UCSD-AML1 (cell line): Measurements from ENCODE around the gene TMC3.

Experiments used
- DNase-seq: peaks from one replicate; lab custom pipeline; 2025; ENCODE audit not compliant: unreplicated experiment; lab: John Stamatoyannopoulos, UW

The TMC3 gene

DNA sequence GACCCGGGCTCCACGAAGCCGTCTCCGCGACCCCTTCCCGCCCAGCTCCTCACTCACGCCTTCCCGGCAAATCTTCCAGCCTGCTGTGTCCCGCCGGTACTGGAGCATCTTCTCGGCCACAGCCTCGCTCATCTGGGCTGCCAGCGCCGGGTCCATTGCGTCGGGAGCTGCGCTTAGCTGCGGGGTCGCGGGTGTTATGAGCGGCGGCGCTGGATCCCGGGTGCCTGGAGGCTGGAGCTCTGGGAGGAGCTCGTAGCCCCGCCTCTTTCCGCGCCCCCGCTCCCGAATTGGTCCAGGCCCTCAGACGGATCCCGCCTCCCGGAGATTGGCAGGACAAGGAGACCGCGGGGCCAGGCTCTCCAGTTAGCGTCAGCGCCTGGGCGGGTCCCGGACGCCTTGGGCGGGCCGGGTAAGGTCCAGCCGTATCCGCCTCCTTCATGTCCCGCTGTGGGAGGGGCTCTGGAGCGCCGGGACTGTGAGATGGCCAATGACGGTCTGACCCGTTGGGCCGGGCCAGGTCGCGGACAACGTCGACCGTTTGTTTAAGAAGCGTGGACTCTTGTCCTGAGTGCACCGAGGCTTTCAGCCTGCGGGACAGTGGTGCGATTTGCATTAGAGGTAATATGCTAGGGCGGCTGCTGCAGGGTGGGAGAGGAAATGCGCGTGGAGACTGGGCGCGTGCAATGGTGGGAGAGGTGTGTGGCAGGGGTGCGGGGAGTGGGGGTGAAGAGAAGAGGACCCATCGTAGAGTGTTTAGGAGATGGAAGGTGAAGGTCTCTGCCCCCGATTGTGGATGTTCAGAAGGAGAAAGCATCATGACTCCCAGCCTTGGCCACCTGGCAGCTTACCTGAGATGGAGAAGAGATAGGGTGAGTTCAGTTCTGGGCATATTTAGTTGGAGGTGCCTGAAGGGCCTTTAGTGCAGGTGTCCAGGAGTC is 49.8 kb downstream of the TMC3 start, which contains the start of gene STARD5:
Gene STARD5, minus strand, starts transcription at position 198 of the 938 bp plus-strand sequence. Its CDS starts 42 bp downstream, at position 156.
- peak; percentile 98 for DNase-seq

DNA sequence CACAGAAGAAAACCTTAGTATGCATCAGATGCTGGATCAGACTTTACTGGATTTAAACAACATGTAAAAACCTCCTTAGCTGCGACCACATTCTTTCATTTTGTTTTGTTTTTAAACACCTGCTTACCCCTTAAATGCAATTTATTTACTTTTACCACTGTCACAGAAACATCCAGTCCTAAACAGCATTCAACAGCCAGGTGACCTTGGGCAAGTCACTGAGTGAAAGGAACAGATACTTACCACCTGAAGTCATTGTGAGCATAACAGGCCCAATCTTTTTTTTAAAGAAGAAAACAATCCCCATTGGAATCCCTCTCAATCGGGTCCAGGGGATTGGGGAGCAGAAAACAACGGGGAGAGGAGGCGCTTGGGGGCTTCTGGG is 50.5 kb downstream of the TMC3 start:
- DNase-seq = no peak

DNA sequence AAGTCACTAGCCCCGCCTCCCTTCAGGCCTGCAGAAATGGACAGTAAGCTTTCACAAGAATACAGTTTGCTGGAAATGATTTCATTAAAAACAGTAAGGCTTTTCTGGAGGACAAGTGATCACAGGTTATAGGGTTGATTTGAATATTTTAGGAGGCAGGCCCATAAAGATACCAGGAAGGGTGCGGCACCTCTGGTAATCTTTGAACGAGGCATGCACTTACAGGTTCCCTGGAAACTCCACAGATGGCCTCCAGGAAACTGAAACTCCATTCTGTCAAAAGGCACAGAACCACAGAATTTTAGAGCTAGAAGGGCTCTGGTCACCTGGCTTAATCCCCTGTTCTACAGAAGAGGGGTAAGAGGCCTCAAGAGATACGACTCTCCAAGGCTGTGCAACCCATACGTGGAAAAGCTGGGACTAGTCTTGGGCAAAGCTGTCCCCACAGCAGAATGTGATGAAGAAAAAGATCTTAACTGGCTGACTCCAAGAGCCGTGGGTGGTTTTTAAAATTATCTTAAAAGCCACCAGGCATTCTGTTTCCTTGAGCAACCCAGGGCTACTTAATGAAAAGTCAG is 51.2 kb downstream of the TMC3 start:
- no peak for DNase-seq

DNA sequence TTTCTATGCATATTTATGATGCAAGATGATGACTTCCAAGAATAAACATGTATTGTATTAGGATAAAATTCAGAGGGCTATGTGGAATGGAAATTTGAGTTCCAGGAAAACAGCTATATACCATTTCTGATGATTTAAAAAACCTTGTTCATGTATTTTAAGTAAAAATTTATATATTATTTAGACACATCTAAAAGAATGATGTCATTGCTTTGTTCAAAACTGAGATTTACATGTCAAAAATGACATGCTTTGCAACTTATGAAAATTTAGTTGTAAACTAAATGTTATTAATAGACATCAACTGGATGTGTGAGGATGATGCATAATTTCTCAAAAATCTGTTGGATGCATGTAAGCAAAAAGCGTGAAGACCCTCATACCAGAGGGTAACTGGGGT is 52.3 kb downstream of the TMC3 start:
- no peak for DNase-seq

DNA sequence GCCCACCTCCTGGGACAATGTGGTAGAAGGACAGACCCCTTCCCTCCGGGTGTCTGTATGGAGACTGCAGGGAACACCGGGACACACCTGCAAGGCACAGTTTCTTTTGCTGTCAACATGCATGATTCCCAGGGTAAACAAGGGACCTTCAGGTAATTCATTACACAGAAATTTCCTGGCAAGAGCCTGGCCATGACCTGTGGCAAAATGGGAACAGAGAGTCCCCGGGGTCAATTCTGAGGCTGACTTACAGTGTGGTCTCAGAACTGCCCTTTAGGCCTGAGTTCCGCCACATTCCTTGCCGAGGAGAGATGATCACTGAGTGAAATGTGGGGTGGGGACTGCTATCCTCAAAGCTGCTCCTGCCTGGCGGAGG is 56.4 kb downstream of the TMC3 start:
- DNase-seq = no peak

DNA sequence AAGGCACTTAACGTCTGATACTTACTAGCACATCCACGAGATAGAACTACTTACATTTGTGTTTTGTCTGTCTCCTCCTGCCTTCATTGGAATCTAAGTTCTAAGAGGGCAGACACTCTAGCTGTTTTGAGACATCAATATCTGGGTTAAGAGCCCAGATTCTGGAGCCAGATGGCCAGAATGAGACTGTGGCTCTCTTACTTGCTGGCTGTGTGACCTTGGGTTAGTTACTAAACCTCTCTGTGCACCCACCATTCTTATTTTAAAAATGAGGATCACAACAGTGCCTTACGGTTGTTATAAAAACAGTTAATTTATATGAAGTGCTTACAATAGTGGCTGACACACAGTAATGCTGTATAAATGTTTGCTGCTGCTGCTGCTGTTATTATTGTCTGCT is 57.7 kb downstream of the TMC3 start:
- DNase-seq = no peak

DNA sequence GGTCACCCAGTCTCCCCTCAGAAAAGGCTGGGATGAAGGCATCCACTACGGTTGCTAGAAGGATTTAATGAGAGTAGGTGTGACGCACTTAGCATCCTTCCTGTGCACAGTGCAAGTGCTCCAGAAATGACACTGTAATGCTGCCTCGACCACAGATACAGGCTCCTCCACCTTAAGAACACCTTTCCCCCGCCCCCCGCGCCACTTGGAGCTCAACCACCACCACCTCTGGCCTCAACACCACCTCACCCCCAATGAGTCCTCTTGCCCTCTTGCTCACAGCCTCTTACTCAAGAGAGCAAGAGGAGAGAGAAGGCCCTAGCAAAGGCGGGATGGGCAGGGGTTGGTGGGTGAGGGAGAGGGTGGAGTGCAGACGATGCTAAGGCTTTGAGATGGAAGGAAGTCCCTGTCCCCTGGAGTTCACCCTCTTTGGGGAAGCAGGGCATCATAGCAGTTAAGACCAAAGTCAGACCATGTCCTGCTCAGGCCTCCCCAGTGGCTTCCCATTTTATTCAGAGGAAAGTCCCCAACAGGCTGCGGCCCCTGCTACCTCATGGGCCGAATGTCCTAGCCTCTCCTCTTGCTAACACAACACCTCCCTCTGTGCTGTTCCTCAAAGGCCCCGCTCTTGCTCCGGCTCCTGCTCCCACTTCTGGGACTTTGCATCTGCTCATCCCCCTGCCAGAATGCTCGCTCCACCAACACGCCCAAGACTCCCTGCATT is 58.4 kb downstream of the TMC3 start:
- DNase-seq = no peak

DNA sequence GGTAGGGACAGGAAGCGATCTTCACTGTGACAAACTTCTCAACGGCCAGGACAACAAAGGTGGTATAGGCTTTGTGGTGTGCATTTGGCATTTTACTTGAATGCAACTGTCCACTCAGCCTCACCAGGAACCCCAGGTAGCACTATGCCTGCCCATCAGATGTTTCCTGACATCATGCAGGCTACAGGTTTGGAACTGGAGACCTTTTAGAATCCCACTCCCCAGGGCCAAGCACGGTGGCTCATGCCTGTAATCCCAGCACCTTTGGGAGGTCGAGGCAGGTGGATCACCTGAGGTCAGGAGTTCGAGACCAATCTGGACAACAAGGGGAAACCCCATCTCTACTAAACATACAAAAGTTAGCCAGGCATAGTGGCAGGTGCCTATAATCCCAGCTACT is 59.6 kb downstream of the TMC3 start:
- DNase-seq = no peak

DNA sequence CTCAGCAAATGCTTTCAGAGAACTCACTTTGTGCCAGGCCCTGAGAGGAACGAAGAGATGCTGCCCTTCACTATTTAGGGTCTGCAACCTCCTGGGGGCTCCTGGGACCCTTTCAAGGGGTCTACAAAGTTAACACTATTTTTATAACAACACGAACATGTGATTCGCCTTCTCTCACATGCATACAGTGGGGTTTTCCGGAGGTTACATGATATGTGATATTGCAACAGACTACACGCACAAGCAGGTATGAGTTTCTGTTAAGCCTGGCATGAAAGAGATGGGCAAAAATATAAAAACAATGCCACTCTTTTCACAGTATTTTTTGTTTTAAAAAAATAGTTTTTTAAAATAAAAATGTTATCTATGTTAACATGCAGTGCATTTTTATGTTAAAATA is 60.3 kb downstream of the TMC3 start:
- DNase-seq = no peak

DNA sequence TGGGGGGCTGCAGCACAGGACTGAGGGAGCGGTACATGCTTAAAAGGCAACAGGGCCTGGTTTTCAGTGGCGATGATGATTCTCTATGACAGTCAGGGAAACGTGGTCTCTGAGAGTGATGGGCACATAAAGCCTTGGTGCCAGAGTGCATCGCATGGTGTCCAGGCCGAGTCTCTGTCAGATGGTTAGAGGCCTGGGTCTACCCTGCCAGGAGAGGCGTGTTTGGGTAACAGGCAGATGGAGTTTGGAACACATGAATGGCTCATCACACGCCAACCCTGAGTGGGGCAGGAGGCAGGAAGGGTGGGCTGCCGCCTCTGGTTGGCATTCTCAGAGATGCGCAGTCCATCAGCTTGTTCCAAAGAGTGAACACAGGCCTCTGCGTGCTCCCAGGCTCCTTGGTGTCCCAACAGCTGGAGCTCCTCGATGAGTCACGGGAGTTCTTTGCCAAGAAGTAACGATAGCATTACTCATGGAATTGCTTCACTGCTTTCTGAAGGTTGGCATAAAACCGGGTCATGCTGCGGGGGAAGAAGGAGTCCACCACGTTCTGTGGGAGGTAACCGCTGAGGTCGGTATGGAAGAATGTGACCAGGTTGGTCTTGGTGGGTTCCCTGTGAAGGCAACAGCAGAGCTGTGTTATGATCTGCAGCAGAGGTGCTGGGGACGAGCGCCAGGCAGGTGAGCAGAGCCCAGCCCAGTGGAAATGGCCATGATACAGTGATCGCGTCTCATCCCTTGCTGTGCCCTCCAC is 61.0 kb downstream of the TMC3 start:
- no peak for DNase-seq

DNA sequence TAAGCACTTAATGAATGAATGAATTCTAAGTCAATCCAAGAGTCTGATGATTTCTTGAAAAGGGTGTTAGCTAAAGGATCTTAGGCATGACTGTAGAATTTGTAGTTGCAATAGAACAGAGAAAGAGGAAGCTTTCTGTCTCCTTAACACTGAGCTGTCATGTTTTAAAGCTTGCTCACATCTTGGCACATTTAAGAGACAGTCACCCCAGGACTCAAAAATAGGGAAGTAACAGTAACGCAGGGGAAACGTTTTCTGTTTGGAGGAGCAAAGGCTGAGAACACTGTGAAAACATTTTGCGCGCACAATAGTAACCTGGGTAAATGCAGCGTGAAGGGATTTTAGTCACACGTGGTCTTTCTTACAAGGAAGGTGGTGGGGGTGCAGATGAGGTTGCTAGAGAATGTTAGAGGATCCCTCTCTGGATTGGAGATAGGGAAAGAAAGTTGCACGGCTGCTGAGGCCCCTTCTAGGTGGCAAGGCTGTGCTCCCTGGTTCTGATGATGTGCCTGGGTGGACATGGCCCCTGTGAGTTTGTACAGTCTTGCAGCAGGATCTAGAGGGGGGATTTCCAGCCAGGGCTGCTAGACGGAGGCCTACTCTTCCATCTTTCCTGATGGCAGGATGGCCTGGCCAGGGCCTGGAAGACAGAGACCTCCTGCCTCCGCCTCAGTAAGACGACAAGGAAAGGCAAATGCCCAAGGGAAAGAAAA is 62.1 kb downstream of the TMC3 start:
- DNase-seq = no peak

DNA sequence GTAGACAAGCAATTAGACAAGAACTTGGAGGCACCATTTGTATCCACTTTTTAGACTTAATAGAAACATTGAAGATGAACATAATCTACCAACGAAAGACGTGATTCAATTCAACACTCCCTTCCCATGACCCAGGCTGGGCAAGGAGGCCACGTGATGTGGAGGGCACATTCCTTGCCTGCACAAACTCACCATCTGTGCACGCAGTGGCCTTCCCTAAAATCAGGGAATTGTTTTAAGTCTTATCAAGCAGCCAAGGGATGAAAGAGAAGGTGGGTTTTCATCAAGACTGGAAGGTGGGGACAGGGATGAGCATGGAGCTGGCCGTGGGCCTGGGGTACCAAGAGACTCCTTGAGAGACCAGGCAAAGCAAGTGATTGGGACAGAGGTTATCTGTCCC is 63.5 kb downstream of the TMC3 start:
- no peak for DNase-seq

DNA sequence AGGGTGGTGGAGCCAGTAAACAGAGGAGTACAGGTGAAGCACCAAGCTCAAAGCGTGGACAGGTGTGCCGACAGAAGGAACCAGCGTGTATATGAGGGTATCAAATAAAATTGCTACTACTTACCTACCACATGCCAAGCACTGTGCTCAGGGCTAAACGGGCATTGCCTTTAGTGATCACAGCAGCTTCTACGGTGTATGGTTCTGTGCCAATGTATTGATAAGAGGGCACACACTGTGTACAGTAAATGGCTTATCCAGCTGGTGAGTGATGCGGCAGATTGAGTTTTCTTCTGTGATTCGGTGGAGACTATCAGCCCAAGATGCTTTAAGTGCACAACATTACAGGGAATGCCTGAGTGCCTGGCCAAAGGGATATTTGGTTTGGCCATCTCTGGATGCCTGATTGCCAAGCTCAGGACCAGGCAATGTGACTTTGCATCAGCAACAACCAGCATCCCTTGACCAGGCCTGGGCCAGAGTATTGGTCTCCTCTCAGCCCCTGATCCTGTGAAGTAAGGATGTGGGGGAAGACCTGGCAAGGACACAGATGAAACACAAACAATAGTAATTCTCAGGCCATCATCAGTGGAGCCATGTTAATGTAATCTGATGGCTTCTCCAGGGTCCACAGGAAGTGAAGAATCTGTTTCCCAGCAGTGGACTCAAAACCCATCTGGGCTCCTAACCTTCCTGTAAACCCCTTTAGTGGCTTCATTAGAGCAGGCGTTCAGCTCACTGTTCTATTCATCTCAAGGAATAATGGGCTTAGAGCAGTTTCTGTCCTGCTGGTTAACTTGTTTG is 64.2 kb downstream of the TMC3 start:
- DNase-seq = no peak

DNA sequence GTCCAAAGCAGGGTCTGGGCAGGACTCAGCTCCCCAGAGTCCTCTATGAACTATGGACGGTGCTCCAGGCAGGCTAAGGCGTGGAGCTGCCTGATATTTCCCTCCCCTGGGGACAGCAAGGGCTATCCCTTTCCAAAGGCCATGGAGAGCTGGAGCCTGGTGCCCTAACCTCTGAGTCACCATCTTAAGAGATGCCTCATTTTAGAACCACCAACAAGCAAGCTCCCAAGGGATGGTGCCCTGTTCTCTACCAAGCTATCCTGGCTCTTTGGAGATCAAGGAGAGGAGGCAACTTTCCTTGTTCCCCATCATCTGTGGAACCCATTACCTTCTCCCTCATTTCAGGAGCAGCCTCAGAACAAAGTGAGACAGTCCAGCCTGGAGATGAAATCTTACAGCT is 65.8 kb downstream of the TMC3 start:
- no peak for DNase-seq

DNA sequence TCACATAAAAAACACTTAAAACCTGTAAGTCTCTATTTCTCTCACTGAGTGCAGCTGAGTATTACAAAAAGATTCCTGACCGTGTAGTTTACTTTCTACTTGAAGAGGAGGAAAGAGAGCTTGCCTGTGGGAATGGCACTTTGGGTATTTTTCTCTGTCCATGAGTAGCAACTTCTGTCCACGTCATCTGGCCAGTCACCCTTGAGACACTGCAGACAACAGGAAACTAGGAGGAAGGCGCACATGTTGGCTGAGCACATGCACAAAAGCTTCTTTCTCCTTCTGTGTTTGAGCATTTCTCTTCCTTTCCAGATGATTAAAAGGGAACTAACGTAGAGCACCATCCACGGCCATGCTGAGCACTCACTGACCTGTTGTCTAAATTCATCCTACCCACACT is 69.8 kb downstream of the TMC3 start:
- no peak for DNase-seq

DNA sequence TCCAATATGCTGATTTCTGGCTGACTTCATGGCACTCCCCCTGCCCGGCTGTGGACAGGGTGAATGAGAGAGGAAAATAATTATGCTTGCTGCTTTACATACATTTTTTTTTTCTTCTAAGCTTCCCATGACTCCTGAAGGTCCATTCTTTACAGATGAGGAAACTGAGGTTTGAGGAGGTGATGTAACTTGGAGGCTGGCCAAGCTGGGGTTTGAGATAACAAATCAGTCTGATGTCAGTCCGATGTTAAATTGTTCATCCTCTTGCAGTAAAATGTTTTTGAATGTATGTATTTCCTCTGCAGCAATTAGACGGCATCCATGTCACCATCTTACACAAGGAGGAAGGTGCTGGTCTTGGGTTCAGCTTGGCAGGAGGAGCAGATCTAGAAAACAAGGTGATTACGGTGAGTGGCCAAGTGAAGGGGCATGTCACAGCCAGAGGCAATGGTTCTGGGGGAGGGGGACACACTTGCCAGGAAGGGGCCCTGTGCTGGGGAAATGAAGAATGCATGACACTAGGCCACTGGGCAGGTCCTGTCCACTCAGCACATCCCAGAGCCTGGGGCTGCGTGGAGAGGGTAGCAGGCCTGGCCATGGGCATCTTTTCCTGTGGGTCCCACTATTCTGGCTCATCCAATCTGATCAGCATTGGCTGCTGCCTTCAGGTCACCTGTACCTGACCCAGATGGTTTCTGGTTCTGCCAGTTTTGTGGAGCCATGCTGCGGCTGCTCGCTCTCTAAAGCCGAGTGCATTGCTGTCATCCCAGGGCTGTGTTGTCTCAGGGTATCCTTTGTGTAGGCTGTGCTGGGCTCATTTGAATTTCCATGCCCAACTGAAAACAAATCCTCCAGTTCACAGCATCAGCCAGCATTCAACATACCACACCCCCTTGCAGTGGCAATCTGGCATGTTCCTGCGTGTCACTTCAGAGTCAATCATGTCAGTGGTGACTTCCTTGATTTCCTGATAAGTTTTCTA is 70.5 kb downstream of the TMC3 start:
- no peak for DNase-seq

DNA sequence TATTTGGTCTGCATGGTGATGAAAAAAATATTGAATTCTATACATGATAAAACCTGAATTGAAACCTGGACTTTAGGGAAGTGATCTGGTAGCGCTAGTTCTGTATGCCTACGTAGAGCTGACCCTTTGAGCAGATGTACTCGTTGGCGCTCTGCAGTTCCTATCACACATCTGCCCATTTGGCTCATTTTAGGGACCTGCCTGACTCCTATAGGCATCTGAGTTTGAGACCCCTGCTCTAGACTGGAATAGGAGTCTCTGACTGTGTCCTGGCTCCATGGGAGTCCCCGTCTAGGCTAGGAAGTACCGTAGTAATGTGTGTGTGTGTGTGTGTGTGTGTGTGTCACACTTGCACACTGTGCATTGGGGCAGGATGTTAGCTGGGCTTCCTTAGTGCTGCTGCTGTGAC is 71.3 kb downstream of the TMC3 start:
- no peak for DNase-seq

DNA sequence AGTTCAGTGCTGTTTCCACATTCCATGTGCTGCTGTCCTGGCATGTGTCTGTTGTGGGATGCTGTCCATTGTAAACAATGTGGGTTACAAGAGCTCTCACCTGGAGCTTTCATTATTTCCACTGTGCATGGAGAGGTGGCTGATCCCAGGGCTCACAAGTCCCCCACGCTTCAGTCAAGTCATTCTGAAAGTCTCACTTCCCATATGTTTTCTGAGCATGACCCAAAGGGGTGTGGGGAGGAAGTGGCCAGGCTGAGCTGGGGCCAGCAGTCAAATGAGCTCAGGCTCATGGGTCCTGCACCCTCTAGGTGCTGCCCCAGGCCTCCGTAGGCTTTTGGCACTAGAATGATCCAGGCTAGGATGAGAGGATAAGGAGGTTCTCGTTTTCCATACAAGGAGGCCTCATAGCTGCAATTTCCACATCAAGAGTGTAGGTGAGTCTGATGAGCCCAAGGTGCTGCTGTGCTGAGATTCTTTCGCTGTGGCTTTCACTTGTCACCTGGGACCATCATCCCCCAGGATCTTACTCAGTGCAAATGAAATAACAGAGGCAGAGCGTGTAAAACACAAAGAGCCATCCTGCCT is 72.1 kb downstream of the TMC3 start:
- no peak for DNase-seq
